NCI-H2107 treated with DMSO at 0.1 percent for 48 hours (cell line): ENCODE data around the gene SMC4.

ENCODE experiments used
- DNase-seq: peaks from one replicate; lab custom pipeline; 2025; ENCODE audit not compliant: unreplicated experiment; lab: John Stamatoyannopoulos, UW

Gene SMC4

DNA sequence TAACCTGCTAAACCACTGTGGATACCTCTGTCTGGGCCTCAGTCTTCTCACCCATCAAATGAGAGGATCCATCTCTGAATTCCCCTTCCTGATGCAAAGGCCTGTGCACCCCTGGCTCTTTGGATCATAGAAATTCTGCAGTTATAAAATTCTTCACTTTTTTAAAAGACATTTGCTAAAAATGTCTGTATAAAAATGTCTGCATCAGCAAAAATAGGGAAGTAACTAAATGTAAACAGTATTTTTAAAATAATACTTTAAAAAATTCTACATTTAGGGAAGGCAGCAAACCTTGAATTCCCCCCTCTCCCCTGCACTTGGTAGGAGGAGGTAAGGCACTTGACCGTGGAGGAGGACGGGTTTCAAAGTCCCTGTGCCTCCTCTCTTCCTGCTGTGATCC, 75.7 kb downstream of the SMC4 start:
- no peak for DNase-seq

DNA sequence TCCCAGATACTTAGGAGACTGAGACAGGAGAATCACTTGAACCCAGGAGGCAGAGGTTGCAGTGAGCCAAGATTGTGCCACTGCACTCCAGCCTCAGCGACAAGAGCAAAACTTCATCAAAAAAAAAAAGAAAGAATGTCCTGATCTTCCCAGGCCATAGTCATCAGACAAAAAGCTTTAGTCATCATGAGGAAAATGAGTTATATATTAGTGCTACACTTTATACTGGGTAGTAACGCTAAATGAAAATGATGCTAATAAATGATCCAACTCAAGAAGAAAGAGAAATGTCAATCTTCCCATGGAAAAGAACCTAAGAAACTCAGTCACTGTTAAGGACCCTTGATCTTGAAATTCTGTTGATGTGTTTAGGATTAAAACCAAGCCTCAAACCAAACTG, 76.4 kb downstream of the SMC4 start:
- no peak for DNase-seq

DNA sequence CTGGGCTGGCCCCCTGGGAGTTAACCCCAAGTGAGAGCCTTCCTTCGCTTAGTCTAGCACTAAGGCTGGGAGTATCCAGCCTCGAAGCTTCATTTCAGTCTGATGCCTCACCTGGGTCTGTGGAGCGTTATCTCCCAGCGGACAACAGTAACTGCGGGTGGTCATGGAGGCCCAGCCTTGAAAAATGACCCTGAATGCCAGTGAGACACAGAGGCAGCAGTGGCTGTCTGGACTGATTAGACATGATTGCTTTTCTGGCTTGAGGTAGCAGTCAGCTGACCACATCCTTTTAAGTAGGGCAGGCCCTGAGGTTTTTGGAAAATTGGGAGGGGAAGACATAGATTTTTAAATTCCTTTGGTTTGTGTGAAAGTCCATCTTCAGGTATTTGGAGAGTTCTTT, 78.3 kb downstream of the SMC4 start:
- no peak for DNase-seq

DNA sequence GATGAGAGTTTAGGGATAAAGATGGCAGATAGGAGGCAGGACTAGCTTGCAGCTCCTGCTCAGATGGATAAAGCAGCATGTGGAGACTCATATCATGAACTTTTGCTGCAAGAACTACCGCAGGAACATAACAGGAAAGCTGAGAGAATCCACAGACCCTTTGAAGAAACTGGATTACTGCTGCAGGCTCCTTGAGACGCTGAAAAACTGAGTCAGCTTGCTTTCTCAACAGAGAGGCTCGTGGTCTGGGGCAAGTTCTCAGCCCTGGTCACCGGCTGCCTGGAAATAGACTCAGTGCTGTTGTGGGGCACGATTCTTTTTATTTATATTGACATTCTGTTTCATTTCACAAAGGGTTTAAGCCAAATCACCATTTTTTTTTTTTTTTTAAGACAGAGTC, 78.9 kb downstream of the SMC4 start:
- no peak for DNase-seq

DNA sequence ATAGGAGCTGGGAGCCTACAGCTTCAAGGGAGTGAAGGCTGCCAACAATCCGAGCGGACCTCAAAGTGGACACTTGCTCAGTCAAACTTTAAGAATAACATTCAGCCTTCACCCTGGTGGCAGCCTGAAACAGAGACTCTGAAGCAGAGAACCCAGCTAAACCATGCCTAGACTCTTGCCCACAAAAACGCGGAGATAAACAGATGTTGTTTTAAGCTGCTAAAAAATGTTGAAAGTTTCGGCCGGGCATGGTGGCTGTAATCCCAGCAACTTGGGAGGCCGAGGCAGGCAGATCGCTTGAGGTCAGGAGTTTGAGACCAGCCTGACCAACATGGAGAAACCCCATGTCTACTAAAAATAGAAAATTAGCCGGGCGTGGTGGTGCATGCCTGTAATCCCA, 79.9 kb downstream of the SMC4 start:
- DNase-seq: no peak

DNA sequence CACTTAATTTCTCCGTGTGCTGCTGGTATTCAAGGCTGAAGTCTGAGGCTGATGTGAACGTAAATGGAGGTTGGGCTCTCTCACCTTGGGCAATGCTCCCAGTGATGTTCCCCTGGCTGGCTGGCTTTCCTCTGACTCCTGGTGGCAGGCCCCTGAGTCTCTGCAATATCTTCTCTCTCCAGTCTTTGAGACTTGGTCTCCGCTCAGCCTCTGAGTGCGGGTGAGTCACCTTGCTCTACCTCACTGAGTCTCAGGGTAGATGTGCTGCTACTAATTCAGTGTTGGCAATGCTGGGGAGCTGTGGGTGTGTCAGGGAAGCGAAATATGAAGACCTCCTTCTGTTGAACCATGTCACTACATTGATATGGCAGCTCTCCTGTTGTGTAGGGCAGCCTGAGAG, 81.5 kb downstream of the SMC4 start:
- no peak for DNase-seq

DNA sequence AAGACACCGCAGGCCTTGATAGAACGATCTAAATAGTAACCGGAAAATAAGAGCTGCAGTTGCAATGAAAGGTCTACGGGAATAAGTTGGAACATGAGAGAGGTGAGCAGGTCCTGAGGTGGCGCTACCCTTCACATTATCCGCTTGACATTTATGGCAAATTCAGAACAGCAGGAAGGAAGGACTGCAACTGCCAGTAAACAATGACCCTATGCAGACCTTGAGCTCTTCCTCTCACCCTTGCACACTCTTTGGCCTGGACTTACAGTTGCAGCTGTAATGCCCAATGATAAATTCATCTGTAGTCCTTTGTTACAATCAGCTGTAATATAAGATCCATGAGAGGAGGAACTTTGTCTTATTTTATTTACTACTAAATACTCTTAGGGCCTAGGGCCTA, 82.4 kb downstream of the SMC4 start:
- DNase-seq: no peak

DNA sequence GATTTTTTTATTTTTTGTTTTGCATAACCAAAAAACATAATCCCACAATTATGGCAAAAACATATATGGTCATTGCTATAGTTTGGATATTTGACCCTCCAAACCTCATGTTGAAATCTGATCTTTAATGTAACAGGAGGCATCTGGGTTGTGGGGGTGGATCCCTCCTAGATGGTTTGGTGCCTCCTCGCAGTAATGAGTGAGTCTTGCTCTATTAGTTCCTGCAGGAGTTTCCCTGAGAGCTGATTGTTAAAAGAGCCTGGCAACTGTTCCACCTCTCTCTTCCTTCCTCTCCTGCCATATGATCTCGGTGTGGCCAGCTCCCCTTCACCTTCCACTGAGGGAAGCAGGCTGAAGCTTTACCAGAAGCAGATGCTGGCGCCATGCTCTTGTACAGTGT, 83.3 kb downstream of the SMC4 start:
- DNase-seq: no peak
